HCT116 (cell line): ENCODE data around the gene HPS3. TPM values are rescaled to one million over a fixed set of nuclear protein-coding genes. Genes with fewer than 3 reads are reported as not detected.

Experiments
- ATAC-seq: fragments of 200-7000 bp; cut with Tn5 transposase; 2 replicates; pipeline ENCODE4 v1.9.1; 2020; ENCODE audit warnings: mild to moderate bottlenecking, moderate library complexity
- BruUV-seq: library from RNA; stranded (reverse); fragments of 400-500 nt; replicated peaks from 2 replicates; lab custom pipeline; 2021; lab: Mats Ljungman, UMichigan
- CTCF ChIA-PET: fragments of 300-600 bp; sonication (Branson Sonifier 250); formaldehyde crosslinking; loops from one replicate; lab custom pipeline; 2021; ENCODE audit warnings: antibody characterized with exemption; lab: Charles Lee
- POLR2A ChIA-PET: fragments of 300-600, 350-600 bp; sonication (Branson Sonifier 250); formaldehyde crosslinking; loops from one replicate; lab custom pipeline; 2021; ENCODE audit warnings: antibody characterized with exemption; lab: Charles Lee
- RAD21 ChIA-PET, 2 experiments: fragments of 300-600 bp; sonication (Branson Sonifier 250); formaldehyde crosslinking; loops; one replicate each; lab custom pipeline; 2023; ENCODE audit warnings: low total read pairs in 2 of 2; ENCODE audit not compliant: uncharacterized antibody in 2 of 2, unreplicated experiment in 2 of 2, low non-redundant PET in 1 of 2; lab: Charles Lee
- DNase-seq: peaks from one replicate; pipeline ENCODE4 v3.0.0-alpha.2; 2010; ENCODE audit warnings: low read depth, low spot score
- H2AFZ ChIP-seq: fragments of 200-600 bp; shearing (Covaris generic), sonication (generic); 2 replicates; pipeline ENCODE4 v1.6.1; 2017; ENCODE audit warnings: low read depth, mixed run types, mixed read lengths, antibody characterized with exemption, low read length; ENCODE audit not compliant: poor library complexity, severe bottlenecking
- H3K27ac ChIP-seq: 2 replicates; pipeline ENCODE4 v1.5.1; 2012; ENCODE audit warnings: low read depth, low read length
- H3K27me3 ChIP-seq: fragments of 200-600 bp; sonication (generic); 2 replicates; pipeline ENCODE4 v1.6.1; 2016; ENCODE audit warnings: mixed run types, low read length, mixed read lengths; ENCODE audit not compliant: insufficient read depth
- H3K36me3 ChIP-seq, 2 experiments: fragments of 200-500 bp in 1 of 2; fragments of 200-600 bp in 1 of 2; sonication (Bioruptor generic) in 1 of 2; sonication (generic) in 1 of 2; 2 replicates each; pipeline versions ENCODE4 v1.5.1 to v1.6.1; 2014 to 2016; ENCODE audit warnings: low read length in 2 of 2, inconsistent platforms in 1 of 2, mixed read lengths in 1 of 2, mixed run types in 1 of 2; ENCODE audit not compliant: insufficient read depth in 2 of 2, control insufficient read depth in 1 of 2
- H3K4me1 ChIP-seq, 2 experiments: fragments of 200-600 bp in 1 of 2; sonication (generic) in 1 of 2; 2 replicates each; pipeline versions ENCODE4 v1.5.1 to v1.6.1; 2012 to 2017; ENCODE audit warnings: low read length in 2 of 2, inconsistent platforms in 1 of 2, mild to moderate bottlenecking in 1 of 2, mixed read lengths in 1 of 2, mixed run types in 1 of 2, moderate library complexity in 1 of 2; ENCODE audit not compliant: insufficient read depth in 2 of 2, control insufficient read depth in 1 of 2
- H3K4me2 ChIP-seq: fragments of 200-600 bp; sonication (generic); 2 replicates; pipeline ENCODE4 v1.6.1; 2017; ENCODE audit warnings: mixed run types, low read length, mixed read lengths
- H3K4me3 ChIP-seq, 2 experiments: fragments of 200-600 bp in 1 of 2; sonication (generic) in 1 of 2; replicated peaks in 1 of 2; 2 replicates each; pipeline ENCODE4 v1.5.1; 2011 to 2016; ENCODE audit warnings: low read length in 2 of 2, control low read depth in 1 of 2, low read depth in 1 of 2, mild to moderate bottlenecking in 1 of 2, mixed read lengths in 1 of 2, mixed run types in 1 of 2
- H3K79me2 ChIP-seq: fragments of 200-600 bp; sonication (generic); 2 replicates; pipeline ENCODE4 v1.6.1; 2017; ENCODE audit warnings: mild to moderate bottlenecking, mixed run types, low read length, moderate library complexity, mixed read lengths; ENCODE audit not compliant: insufficient read depth
- H3K9ac ChIP-seq: fragments of 200-600 bp; sonication (generic); 2 replicates; pipeline ENCODE4 v1.6.1; 2016; ENCODE audit warnings: low read length, mixed read lengths
- H3K9me2 ChIP-seq: fragments of 200-600 bp; sonication (generic), shearing (Covaris generic); 2 replicates; pipeline ENCODE4 v1.6.1; 2017; ENCODE audit warnings: mixed run types, mild to moderate bottlenecking, moderate library complexity; ENCODE audit not compliant: insufficient read depth
- H3K9me3 ChIP-seq, 2 experiments: fragments of 200-500 bp in 1 of 2; fragments of 200-600 bp in 1 of 2; sonication (Bioruptor generic) in 1 of 2; sonication (generic) in 1 of 2; 2 replicates each; pipeline ENCODE4 v1.6.1; 2014 to 2017; ENCODE audit warnings: low read length in 2 of 2, mixed read lengths in 2 of 2, inconsistent platforms in 1 of 2, low read depth in 1 of 2, mild to moderate bottlenecking in 1 of 2, mixed run types in 1 of 2, moderate library complexity in 1 of 2; ENCODE audit not compliant: control insufficient read depth in 1 of 2, insufficient read depth in 1 of 2
- H4K20me1 ChIP-seq: fragments of 200-600 bp; sonication (generic), shearing (Covaris generic); 2 replicates; pipeline ENCODE4 v1.6.1; 2017; ENCODE audit warnings: mixed run types, mild to moderate bottlenecking, moderate library complexity; ENCODE audit not compliant: insufficient read depth
- ATF3 ChIP-seq: IDR thresholded peaks from 2 replicates; pipeline ENCODE4 v1.6.1; 2012
- CBX3 ChIP-seq: IDR thresholded peaks from 2 replicates; pipeline ENCODE4 v1.6.1; 2012; ENCODE audit warnings: low read depth
- EGR1 ChIP-seq: IDR thresholded peaks from 2 replicates; pipeline ENCODE4 v1.6.1; 2012; ENCODE audit warnings: low read depth
- ELF1 ChIP-seq: IDR thresholded peaks from 2 replicates; pipeline ENCODE4 v1.6.1; 2012; ENCODE audit warnings: low read depth, borderline replicate concordance
- EZH2 ChIP-seq: fragments of 200-600 bp; sonication (generic); IDR thresholded peaks from 2 replicates; pipeline ENCODE4 v1.6.1; 2017; ENCODE audit warnings: antibody characterized with exemption, mixed run types
- EZH2phosphoT487 ChIP-seq: fragments of 200-600 bp; IDR thresholded peaks from 2 replicates; pipeline ENCODE4 v1.6.1; 2018; ENCODE audit warnings: antibody characterized with exemption, borderline replicate concordance
- FOSL1 ChIP-seq: IDR thresholded peaks from 2 replicates; pipeline ENCODE4 v1.6.1; 2012; ENCODE audit warnings: low read depth
- JUND ChIP-seq: IDR thresholded peaks from 2 replicates; pipeline ENCODE4 v1.6.1; 2012
- POLR2A ChIP-seq: IDR thresholded peaks from 2 replicates; pipeline ENCODE4 v1.7.0; 2011; ENCODE audit warnings: borderline replicate concordance; ENCODE audit not compliant: insufficient read depth, insufficient read length; ENCODE audit errors: extremely low read depth
- POLR2AphosphoS5 ChIP-seq: IDR thresholded peaks from 2 replicates; pipeline ENCODE4 v1.6.1; 2011; ENCODE audit warnings: mild to moderate bottlenecking, low read depth, low read length, moderate library complexity
- REST ChIP-seq: IDR thresholded peaks from 2 replicates; pipeline ENCODE4 v1.6.1; 2012; ENCODE audit warnings: low read depth
- SIN3A ChIP-seq: IDR thresholded peaks from 2 replicates; pipeline ENCODE4 v1.6.1; 2012; ENCODE audit warnings: low read depth
- SP1 ChIP-seq: IDR thresholded peaks from 2 replicates; pipeline ENCODE4 v1.6.1; 2012; ENCODE audit warnings: low read depth
- TCF7L2 ChIP-seq: IDR thresholded peaks from 2 replicates; pipeline ENCODE4 v1.7.0; 2011; ENCODE audit warnings: borderline replicate concordance, inconsistent platforms; ENCODE audit not compliant: insufficient read depth, insufficient read length; ENCODE audit errors: extremely low read depth
- ZBTB33 ChIP-seq: IDR thresholded peaks from 2 replicates; pipeline ENCODE4 v1.6.1; 2011; ENCODE audit warnings: mild to moderate bottlenecking, low read length, moderate library complexity; ENCODE audit not compliant: insufficient replicate concordance; ENCODE audit errors: extremely low read depth
- ZNF274 ChIP-seq: fragments of 200-500 bp; sonication (Bioruptor generic); IDR thresholded peaks from 2 replicates; pipeline ENCODE4 v1.6.1; 2014; ENCODE audit warnings: mild to moderate bottlenecking, low read depth, low read length, inconsistent platforms
- intact Hi-C: fragments of 100-400 bp; cut with micrococcal nuclease; formaldehyde crosslinking; loops from 2 replicates; pipeline ENCODE4 v1.10.0; 2022
- total RNA-seq: library from RNA; stranded (reverse); gene quantifications from one replicate; pipeline ENCODE4 v1.2.1, GENCODE V29; 2021; ENCODE audit not compliant: unreplicated experiment

The HPS3 gene
- total RNA-seq, 1 experiment from 2014 or later = 17.1 TPM

DNA sequence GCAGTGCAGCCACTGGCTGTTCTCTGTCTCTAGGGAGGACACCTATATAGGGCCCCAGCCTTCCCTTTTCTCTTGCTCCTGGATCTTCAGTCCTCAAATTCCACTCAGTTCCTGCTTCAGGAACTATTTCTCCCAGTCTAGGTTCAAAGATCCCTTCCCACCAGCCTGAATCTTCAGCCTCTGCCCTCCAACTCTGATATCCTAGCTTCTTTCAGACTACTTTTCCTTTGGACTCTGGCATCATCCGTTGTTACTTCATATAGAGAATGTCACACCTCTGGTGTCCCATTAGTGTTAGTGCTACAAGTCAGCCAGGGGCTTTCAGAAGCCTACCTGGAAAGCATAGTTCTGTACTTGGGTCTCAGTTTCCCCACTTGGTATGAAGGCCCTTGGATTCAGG, 10.0 kb upstream of the HPS3 start:
- intact Hi-C loops = no loop called here
- RAD21 ChIA-PET = interaction anchor here (1.3 kb wide), 2 partner anchors 153 to 214 kb away, joined by 5 to 6 read pairs; partner anchors contain the start of gene TM4SF18 (in 1 of the 2)
- H3K4me3 ChIP-seq = no peak overlapping the region
- no peak for DNase-seq
- no peaks in the 10 kb centered on the region for H3K9me3 ChIP-seq
- TF ChIP-seq SP1 (no peak), POLR2AphosphoS5 (no peak), ELF1 (no peak), ZBTB33 (no peak), EZH2phosphoT487 (no peak), ATF3 (no peak), CBX3 (no peak), REST (no peak), EGR1 (no peak), POLR2A (no peak), FOSL1 (no peak), EZH2 (no peak), TCF7L2 (no peak), ZNF274 (no peak), SIN3A (no peak), JUND (no peak)
- no peak for ATAC-seq
- no peaks in the 10 kb centered on the region for H3K9me2 ChIP-seq
- CTCF ChIA-PET = interaction anchor here (0.8 to 2.8 kb wide), 13 partner anchors 10 to 369 kb away, joined by 3 to 26 read pairs (median 5); partner anchors contain the start of gene HPS3
- no TSS peak for BruUV-seq
- no peaks in the 10 kb centered on the region for H3K27me3 ChIP-seq
- no peaks in the 10 kb centered on the region for H3K79me2 ChIP-seq
- 0 out of 4 replicates have a peak, but pooled peaks cover 0 to 3% of the 10 kb centered on the region in 2 experiments for H3K4me1 ChIP-seq
- H3K27ac ChIP-seq = no peak overlapping the region
- no peaks in the 10 kb centered on the region for H4K20me1 ChIP-seq
- no peak overlapping the region for H2AFZ ChIP-seq
- no peaks in the 10 kb centered on the region for H3K36me3 ChIP-seq
- no peak overlapping the region for H3K9ac ChIP-seq
- H3K4me2 ChIP-seq = no peak overlapping the region
- POLR2A ChIA-PET = no interaction called here
